DMS153 (cell line): Measurements from ENCODE around the gene CEPT1.

Experiments
- DNase-seq: peaks from one replicate; lab custom pipeline; 2025; lab: John Stamatoyannopoulos, UW

The CEPT1 gene

DNA sequence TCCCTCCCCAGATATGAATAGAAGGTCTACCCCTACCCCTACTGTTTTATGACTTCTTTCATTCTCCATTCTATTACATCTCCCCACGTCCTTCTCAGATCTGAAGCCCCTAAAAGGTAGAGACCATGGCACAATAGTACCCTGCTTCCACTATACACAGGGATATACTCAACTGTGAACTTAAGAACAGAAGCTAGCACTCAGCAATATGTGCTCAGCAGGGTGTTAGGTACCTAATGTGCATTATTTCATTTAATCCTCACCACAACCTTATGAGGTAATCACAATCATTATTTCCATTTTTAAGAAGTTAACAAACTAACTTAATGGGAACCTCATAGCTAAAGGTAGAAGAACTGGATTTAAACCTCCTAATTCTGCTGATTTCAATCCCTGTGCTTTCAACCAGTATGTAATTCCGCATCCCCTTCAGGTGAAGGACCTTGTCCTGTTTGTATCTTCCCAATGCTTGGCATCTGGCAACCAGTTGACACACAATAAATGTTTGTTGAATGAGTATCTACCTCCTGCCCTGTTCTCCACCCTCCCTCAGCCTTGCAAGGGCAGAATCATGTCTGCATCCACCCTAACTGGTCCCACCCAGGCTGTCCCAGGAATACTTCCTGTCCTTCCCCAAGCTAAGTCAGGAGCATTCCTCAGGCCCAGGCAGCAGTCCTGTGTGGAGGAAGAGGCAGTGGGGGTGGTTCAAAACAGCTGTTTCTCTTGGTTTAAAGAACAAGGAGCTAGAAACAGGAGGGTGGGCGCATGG is 53.9 kb downstream of the CEPT1 start:
- no peak for DNase-seq

DNA sequence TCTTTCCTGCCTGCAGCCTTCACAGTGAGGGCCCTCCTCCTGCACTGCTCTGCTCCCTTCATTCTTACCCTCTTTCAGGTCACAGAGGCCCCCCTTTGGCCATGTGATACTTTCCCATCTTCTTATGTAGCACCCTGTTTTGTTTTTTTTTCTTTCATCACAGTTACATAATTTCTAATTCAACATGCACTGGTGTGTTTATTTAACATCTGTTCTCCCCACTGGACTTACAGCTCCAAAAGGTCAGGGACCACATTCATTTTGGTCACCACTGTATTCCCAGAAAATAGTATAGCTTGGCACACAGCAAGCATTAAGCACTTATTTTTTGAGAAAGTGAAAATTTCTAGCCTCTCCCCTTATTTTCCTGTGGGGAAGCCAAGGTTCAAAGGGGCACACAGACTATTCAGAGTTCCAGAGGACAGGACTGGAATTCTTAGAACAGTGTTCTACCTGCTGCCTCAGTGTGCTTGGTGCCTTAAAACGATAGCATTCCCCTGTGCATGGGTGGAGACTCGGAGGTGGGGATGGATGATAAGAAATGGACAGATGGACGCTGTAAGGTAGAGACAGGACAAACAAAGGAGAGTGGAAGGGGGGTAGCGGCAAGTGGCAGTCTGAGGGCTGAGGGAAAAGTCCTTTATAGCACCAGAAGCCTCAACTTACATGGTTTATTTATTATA is 55.1 kb downstream of the CEPT1 start:
- DNase-seq = no peak

- no peak for DNase-seq
Observed at GRCh38 chr1:111196213-111196612, 56.2 kb downstream of the CEPT1 start.

DNA sequence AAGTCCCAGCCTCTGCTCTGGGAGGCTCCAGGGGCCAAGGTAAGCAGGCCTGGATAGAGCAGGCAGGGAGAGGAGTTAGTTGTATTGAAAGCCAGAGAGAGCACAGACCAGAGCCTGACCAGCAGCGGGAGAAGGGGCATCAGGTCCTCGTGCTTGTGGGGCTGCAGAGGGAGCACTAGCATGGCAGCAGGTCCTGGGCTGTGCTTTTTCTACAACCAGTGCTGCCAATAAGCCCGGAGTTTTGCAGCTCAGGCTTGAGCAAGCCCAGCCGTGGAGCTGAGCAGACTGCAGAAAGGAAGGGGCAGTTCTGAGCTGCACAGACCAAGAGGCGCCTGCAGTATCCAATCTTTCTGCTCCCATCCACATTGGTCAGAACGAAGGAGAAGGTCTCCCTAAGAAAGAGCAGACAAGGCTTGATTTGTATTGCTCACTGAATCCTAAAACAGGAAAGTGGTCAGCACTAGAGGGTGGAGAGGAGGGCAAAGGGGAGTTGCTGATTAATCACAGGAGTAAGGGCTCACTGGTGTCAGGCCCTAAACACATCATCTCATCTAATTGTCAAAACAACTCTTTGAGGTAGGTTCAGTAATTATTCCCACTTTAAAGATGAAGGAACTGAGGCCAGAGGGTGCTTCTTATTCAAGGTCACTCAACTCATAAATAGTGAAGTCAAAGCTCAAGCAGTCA is 57.7 kb downstream of the CEPT1 start:
- DNase-seq = no peak

- no peak for DNase-seq
Observed at GRCh38 chr1:111198836-111199235, 58.8 kb downstream of the CEPT1 start.

DNA sequence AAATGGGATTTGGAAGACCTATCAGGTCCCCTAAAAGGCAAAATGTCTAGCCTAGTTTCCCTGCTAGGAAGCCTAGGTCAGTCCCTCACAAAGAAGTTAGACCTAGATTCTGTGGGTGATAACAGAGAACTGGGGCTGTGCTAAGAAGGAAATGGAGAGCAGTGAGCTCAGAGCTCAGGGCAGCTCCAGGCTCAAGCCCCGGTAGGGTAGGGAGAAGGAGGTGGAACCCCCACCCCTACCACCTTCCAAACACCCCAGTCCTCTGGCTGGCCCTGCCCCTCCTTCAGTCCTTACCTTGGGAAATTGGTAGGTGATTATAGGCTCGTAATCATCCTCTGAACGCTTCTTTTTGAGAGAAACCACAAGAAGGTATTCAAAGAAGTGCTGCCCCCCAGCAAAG is 59.3 kb downstream of the CEPT1 start:
- no peak for DNase-seq

DNA sequence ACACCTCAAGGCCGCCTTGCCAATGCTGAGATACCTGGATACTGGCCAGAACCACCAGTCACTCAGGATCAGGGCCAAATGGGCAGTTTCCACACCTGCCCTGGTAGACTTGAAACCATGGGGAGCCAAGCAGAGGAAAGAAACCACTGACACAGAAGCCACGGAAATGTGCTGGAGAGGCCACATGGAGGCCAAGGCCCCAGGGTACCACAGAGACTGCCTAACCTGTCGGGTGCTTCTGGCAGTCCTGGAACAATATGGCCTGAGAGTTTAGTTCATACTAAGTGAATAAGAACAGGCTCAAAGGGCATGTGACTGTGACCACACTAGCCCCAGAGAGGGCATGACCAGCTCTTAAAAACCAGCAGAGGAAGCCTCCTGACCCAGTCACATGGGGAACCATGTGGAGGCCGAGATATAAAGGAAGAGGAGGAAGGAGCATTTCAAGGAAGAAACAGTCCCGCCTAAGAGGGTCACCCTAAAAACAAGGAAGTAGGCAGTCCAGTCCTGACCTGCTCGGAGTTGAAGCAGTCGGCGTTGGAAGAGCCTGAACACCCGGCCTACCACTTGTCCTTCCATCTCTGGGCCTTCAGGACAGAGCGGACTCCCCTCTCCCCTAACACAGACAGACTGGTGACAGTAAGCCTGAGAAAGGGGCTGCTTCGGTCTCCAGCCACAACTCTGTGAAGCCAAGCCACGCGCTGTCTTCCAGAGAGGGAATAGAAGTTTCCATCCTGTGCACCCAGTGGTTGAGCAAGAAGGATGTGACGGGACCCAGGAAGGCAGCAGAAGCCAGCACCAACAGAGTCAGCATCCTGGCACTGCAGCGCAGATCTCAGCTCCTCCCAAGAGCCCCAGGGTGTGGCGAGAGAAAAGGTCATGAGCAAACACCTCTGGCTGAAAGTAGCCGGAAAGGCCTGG is 60.1 kb downstream of the CEPT1 start, which contains the start of gene DENND2D:
Gene DENND2D, minus strand, starts transcription at position 766 of the 921 bp plus-strand sequence. Its CDS starts 187 bp downstream, at position 579.
- DNase-seq = no peak

DNA sequence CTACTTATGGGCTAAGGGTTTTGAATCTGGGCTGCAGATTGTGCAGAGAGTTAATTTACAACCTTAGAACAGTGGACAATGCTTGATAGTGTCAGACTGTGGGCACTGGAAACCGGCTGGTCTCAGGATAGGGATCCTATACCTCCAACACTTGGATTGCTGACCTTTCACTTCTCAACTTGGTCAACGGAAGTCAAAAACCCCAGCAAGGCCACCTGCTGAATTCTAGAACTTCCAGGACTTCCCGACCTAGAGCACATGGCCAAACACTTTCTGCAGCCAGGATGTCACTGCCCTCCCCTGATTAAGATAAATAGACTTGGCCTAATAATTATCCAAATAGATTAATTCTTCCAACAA is 60.8 kb downstream of the CEPT1 start:
- no peak for DNase-seq

GRCh38 chr1:111201275-111202090 is 61.5 kb downstream of the CEPT1 start:
- no peak for DNase-seq

DNA sequence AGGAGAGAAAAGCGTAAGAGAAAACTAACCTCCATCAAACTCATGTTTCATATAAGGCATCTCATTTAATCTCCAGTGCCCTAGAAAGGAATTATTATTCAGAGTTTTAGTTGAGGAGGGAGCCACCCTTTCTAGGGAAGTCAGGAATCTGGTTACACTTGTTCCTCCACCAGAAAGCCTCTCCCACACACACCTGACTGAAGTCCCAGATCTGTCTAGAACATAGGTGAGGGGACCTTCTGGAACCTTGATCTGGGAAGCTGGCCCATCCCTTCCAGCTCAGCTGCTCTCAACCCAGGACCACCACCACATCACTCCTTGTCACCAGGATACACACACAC is 62.3 kb downstream of the CEPT1 start:
- DNase-seq = no peak

DNA sequence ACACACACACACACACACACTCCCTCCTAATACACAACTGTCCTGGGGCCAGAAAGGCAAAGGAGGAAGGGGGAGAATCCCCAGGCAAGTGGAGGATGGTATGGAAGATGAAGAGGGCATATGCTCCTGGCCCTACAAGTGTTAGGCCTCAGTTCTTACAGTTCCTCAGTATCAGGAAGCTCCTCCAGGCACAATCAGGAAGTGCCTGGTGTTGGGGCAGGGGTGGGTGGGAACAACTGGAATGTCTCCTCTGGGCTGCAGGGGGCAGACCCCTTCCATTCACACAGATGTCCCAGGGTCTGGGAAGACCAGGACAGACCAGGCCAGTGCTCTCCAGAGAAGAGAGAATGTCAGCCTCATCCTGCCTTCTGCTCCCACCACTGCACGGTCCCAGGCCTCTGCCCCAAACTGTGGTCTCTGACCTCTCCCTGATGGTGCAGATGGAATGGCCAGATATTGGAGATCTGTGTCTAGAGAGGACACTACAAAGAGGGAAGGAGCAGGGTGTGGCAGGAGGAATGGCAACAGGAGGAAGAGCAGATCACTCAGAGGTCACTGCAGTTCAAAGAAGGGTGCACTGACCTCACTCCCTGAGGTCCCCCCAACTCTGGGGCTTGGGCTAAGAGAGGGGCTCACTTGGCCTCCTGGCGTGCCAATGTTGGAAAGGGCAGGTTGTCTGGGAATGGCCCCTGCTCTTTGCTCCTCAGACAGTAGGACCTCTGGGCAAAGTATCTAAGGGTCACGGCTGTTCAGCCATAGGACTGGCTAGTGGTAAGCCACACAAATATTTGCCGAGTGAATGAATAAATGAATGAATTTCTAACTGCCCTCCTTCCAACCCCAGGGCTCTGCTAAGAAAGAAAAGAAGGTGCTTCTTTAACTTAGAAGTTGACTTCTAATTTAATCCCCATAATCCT is 62.9 kb downstream of the CEPT1 start:
- DNase-seq = no peak

DNA sequence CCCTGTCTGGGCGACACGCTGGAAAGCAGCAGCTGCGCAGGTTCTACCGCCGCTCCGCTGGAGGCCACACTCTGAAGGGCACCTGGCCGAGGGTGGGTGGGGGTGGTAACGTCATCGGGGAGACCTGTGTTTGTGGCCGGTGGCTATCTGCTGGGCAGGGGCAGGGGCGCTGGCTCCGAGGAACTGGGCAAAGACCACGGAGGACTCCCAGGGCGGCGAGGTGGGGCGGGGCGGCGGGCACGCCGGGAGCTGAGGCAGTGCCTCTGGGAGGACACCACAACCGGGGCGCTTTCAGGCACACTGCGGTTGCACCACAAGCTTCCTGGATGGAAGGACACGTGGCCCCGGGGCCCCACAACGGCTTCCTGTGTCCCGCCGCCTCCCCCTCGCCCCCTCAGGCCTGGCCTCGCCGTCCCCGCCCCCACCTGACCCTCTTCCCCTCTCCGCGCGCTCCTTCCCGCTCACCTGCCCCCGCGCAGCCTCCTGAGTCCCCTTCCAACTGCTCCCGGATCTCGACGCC is 63.7 kb downstream of the CEPT1 start:
- DNase-seq = peak; percentile 48

DNA sequence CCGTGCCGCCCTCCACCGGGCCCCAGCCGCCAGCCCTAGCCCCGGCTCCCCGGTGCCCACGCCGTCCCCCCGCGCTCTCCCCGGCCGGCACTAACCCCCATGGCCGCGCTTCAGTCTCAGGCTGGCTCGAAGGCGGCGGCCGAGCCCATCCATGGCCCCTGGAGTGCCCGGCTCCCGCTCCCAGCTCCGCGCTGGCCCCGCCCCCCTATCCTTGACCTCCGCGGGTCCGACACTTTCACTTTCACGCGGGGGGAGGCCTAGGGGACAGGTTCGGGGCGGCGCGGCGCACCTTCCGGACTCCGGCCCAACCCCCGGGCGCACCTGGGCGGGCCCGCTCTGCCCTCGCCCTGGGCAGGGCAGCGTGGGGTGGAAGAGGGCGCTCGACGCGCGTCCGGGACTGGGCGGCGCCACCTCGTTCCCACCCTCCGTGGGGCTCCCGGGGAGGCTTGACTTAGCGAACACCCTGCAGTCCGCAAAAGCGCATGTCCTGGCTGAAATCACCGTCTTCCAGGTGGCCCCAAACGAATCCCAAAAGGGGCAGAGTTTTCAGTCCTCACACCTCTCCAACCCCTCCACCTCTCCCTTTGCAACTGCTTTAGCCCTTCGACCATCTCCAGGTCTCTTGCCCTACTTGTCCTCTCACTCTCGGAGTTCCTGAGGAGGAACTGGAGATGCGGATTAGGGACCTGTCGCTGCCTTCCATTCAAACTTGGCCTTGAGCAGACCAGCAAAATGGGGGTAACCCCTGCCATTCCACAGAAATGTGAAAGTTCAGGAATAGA is 64.4 kb downstream of the CEPT1 start:
- peak; percentile 47 for DNase-seq

DNA sequence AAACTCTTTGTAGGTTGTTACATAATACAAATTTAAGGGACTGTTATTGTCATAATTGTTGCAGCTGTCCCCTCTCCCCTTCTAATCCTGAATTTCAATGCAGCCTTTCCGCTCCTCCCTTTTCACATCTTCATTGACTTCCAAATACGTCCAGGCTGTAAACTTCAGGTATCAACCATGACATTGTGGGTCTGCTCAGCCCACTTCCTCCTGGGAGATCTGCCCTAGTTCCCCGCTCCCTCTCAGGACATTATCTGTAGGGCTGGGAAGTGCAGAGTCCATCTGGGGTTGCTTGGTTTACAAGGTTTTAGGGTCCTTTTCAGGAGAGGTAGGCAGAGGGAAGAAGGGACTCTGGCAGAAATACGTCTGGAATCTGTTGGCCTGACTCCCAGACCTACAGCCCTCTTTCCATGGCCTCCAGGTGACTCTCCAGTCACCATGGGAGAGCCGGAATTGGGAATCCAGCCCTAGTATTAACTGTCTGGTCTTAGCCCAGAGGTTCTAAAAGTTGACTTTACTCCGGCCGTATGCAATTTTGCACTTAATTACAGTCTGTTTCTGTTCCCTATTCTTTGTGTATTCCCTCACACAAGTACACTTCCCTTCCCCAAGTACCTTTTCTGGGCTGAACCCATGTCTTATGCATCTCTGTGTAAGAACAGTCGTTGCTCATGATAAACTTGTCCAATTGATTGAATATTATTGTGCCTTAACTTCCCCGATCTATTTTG is 65.1 kb downstream of the CEPT1 start:
- no peak for DNase-seq

GRCh38 chr1:111205714-111206050 is 65.7 kb downstream of the CEPT1 start:
- DNase-seq = no peak

GRCh38 chr1:111208921-111209320 is 68.9 kb downstream of the CEPT1 start:
- DNase-seq = no peak

GRCh38 chr1:111209622-111210021 is 69.6 kb downstream of the CEPT1 start:
- no peak for DNase-seq

GRCh38 chr1:111211921-111212320 is 71.9 kb downstream of the CEPT1 start:
- no peak for DNase-seq
